ENCODE data around the gene ZDHHC1.

The ZDHHC1 gene
- long read RNA-seq = 0 reads

- no peak for TF ChIP-seq POLR2AphosphoS5 (IDR thresholded peaks at IDR 0.05; ENCODE audit: low read depth)
- TF ChIP-seq CTCF (IDR thresholded peaks at IDR 0.05; ENCODE audit: insufficient read depth, low read length) = no peak
- TF ChIP-seq REST (IDR thresholded peaks at IDR 0.05; ENCODE audit: insufficient replicate concordance, low read depth) = no peak
- TF ChIP-seq GABPA (IDR thresholded peaks at IDR 0.05; ENCODE audit: low read depth) = no peak
- no peak for TF ChIP-seq SPI1 (IDR thresholded peaks at IDR 0.05; ENCODE audit: borderline replicate concordance, low read depth)
- Histone ChIP-seq H3K4me3 (replicated peaks; ENCODE audit: insufficient read depth, low read length) (peak within 1 kb of the TSS; percentile 59), H3K27ac (replicated peaks) (no peak within 1 kb of the TSS), H3K27me3 (ENCODE audit: insufficient read depth, poor library complexity, severe bottlenecking) (peaks cover 16% of the 10 kb centered on the region)
- DNase-seq (ENCODE audit: low read depth in 1 of 2, low spot score in 1 of 2) = no peak
Observed at GRCh38 chr16:67415872-67416793, at the start of gene ZDHHC1. ZDHHC1 (minus strand) TSS chr16:67416477; CDS start chr16:67407775, 8,702 bp downstream.

- Histone ChIP-seq H3K27me3 (ENCODE audit: insufficient read depth, poor library complexity, severe bottlenecking) (no peaks in the 10 kb centered on the region), H3K4me3 (replicated peaks; ENCODE audit: insufficient read depth, low read length) (no peak overlapping the region), H3K27ac (replicated peaks) (no peak overlapping the region)
- DNase-seq (ENCODE audit: low read depth in 1 of 2, low spot score in 1 of 2) = no peak
- TF ChIP-seq GABPA (IDR thresholded peaks at IDR 0.05; ENCODE audit: low read depth) (no peak), SPI1 (IDR thresholded peaks at IDR 0.05; ENCODE audit: borderline replicate concordance, low read depth) (no peak), POLR2AphosphoS5 (IDR thresholded peaks at IDR 0.05; ENCODE audit: low read depth) (no peak), CTCF (IDR thresholded peaks at IDR 0.05; ENCODE audit: insufficient read depth, low read length) (no peak), REST (IDR thresholded peaks at IDR 0.05; ENCODE audit: insufficient replicate concordance, low read depth) (no peak)
Observed at GRCh38 chr16:67464565-67464964, 48.3 kb upstream of the ZDHHC1 start.

GRCh38 chr16:67463691-67464090 lies 47.4 kb upstream of the ZDHHC1 start:
- Histone ChIP-seq H3K27me3 (ENCODE audit: insufficient read depth, poor library complexity, severe bottlenecking) (no peaks in the 10 kb centered on the region), H3K27ac (replicated peaks) (no peak overlapping the region), H3K4me3 (replicated peaks; ENCODE audit: insufficient read depth, low read length) (no peak overlapping the region)
- DNase-seq (ENCODE audit: low read depth in 1 of 2, low spot score in 1 of 2) = no peak
- TF ChIP-seq SPI1 (IDR thresholded peaks at IDR 0.05; ENCODE audit: borderline replicate concordance, low read depth) = no peak
- TF ChIP-seq GABPA (IDR thresholded peaks at IDR 0.05; ENCODE audit: low read depth) = no peak
- TF ChIP-seq REST (IDR thresholded peaks at IDR 0.05; ENCODE audit: insufficient replicate concordance, low read depth) = no peak
- no peak for TF ChIP-seq CTCF (IDR thresholded peaks at IDR 0.05; ENCODE audit: insufficient read depth, low read length)
- TF ChIP-seq POLR2AphosphoS5 (IDR thresholded peaks at IDR 0.05; ENCODE audit: low read depth) = no peak
